Measurements from ENCODE around the gene TSPAN14.
A peak's percentile ranks its signal among the peaks of the same experiment; 100 is the strongest.

TSPAN14 gene

GRCh38 chr10:80425901-80426300 is 28.2 kb upstream of the TSPAN14 start:
- no peak for DNase-seq

GRCh38 chr10:80427541-80427940 is 26.6 kb upstream of the TSPAN14 start:
- DNase-seq: peak; percentile 44

- DNase-seq: peak; percentile 84
These were observed 24.6 kb upstream of the TSPAN14 start for GRCh38 chr10:80429521-80429973.

GRCh38 chr10:80433134-80433533 is 21.0 kb upstream of the TSPAN14 start:
- DNase-seq: no peak

GRCh38 chr10:80436446-80437098 is 17.5 kb upstream of the TSPAN14 start:
- DNase-seq: no peak

GRCh38 chr10:80437227-80437626 is 16.9 kb upstream of the TSPAN14 start:
- no peak for DNase-seq

GRCh38 chr10:80441831-80442230 is 12.3 kb upstream of the TSPAN14 start:
- no peak for DNase-seq

GRCh38 chr10:80442879-80443278 is 11.2 kb upstream of the TSPAN14 start:
- no peak for DNase-seq

GRCh38 chr10:80443531-80443974 is 10.6 kb upstream of the TSPAN14 start:
- DNase-seq: peak; percentile 59

GRCh38 chr10:80444124-80444523 is 10.0 kb upstream of the TSPAN14 start:
- no peak for DNase-seq

GRCh38 chr10:80444646-80445319 is 9.3 kb upstream of the TSPAN14 start:
- DNase-seq: peak; percentile 76

GRCh38 chr10:80447436-80448190 is 6.5 kb upstream of the TSPAN14 start:
- DNase-seq: peak; percentile 23

GRCh38 chr10:80448209-80448942 is 5.7 kb upstream of the TSPAN14 start:
- DNase-seq: peak; percentile 33

GRCh38 chr10:80449520-80449919 is 4.6 kb upstream of the TSPAN14 start:
- DNase-seq: no peak

GRCh38 chr10:80451132-80451531 is 3.0 kb upstream of the TSPAN14 start:
- peak; percentile 54 for DNase-seq

- DNase-seq: no peak
These were observed 2.0 kb upstream of the TSPAN14 start for GRCh38 chr10:80452069-80452468.

GRCh38 chr10:80452640-80453039 is 1.5 kb upstream of the TSPAN14 start:
- DNase-seq: no peak

- no peak for DNase-seq
These were observed 861 bp upstream of the TSPAN14 start for GRCh38 chr10:80453056-80453841.

GRCh38 chr10:80454513-80455460 is 677 bp downstream of the TSPAN14 start:
- peak; percentile 47 for DNase-seq

GRCh38 chr10:80455461-80456349 is 1.6 kb downstream of the TSPAN14 start:
- DNase-seq: no peak

Data from suppressor macrophage treated with lipopolysaccharide for 4 hours (primary cell).